Measurements from ENCODE around the gene STMN1.

GRCh38 chr1:25877155-25877554 lies 29.1 kb downstream of the STMN1 start:
- no peak for TF ChIP-seq CTCF (IDR thresholded peaks at IDR 0.05; ENCODE audit: low read length)
- no peak for TF ChIP-seq EZH2 (optimal IDR thresholded peaks at IDR 0.05; ENCODE audit: low read depth, low read length)
- TF ChIP-seq EZH2phosphoT487 (IDR thresholded peaks at IDR 0.05; ENCODE audit: low read length) = no peak

Measured in MM.1S (cell line).